Pericardium fibroblast (primary cell): ENCODE measurements around the gene SEC61B. TPM values are rescaled to one million over a fixed set of nuclear protein-coding genes. Genes with fewer than 3 reads are reported as not detected.

Source experiments
- total RNA-seq: library from RNA; depleted of rRNA; stranded (reverse); fragments of >200 nt; gene quantifications from 2 replicates; pipeline ENCODE4 v1.2.3, GENCODE V29; 2015

SEC61B gene
- total RNA-seq, result 96.7 and 212 TPM in 2 replicates

GRCh38 chr9:99221621-99222415, at the start of gene SEC61B, which contains the start of gene ALG2:
TSS of gene SEC61B (plus strand) at chr9:99222282. CDS start at chr9:99222364, 82 bp downstream.
TSS of gene ALG2 (minus strand) at chr9:99221942. CDS start at chr9:99221894, 48 bp downstream.

Other genes with a start within 250 kb of the SEC61B start
- gene TGFBR1, start 117.2 kb upstream of the SEC61B start, total RNA-seq, result 12.6 and 17.5 TPM in 2 replicates
- 38.7 and 47.8 TPM in 2 replicates for gene ALG2, start 340 bp upstream of the SEC61B start, total RNA-seq